Caco-2 (cell line): ENCODE results near the gene SLC17A7. TPM values are rescaled to one million over a fixed set of nuclear protein-coding genes. Genes with fewer than 3 reads are reported as not detected.
A peak's percentile ranks its signal among the peaks of the same experiment; 100 is the strongest.

Experiments used
- BruUV-seq: library from RNA; stranded (reverse); fragments of 400-500 nt; replicated peaks from 2 replicates; lab custom pipeline; 2021; lab: Mats Ljungman, UMichigan
- CTCF ChIA-PET: fragments of 300-600 bp; sonication (Branson Sonifier 250); formaldehyde crosslinking; loops from one replicate; lab custom pipeline; 2022; ENCODE audit warnings: antibody characterized with exemption; lab: Charles Lee
- POLR2A ChIA-PET: fragments of 300-600 bp; sonication (Branson Sonifier 250); formaldehyde crosslinking; loops from one replicate; lab custom pipeline; 2022; ENCODE audit warnings: antibody characterized with exemption; lab: Charles Lee
- DNase-seq, 2 experiments: peaks; one replicate each; pipeline versions ENCODE4 v3.0.0 to v3.0.0-alpha.2; 2020 to 2022
- H3K27me3 ChIP-seq: replicated peaks from 2 replicates; pipeline ENCODE4 v1.6.0; 2011; ENCODE audit warnings: low read length; ENCODE audit not compliant: control insufficient read depth, insufficient read depth
- H3K36me3 ChIP-seq: 2 replicates; pipeline ENCODE4 v1.5.1; 2011; ENCODE audit warnings: low read length; ENCODE audit not compliant: control insufficient read depth, insufficient read depth
- H3K4me1 ChIP-seq: fragments of 250-450 bp; sonication (Bioruptor Pico); 2 replicates; pipeline ENCODE4 v1.5.1; 2020; ENCODE audit warnings: mild to moderate bottlenecking
- H3K4me3 ChIP-seq: 2 replicates; pipeline ENCODE4 v1.5.1; 2011; ENCODE audit warnings: low read depth, mild to moderate bottlenecking, control low read depth, low read length
- H3K9me3 ChIP-seq: fragments of 250-450 bp; sonication (Bioruptor Pico); 2 replicates; pipeline ENCODE4 v1.5.1; 2020; ENCODE audit warnings: mild to moderate bottlenecking, moderate library complexity
- H3K27ac Mint-ChIP-seq: one replicate; pipeline ENCODE4 v1.8.0; 2022; ENCODE audit warnings: mixed read lengths; ENCODE audit not compliant: unreplicated experiment
- H3K27me3 Mint-ChIP-seq: one replicate; pipeline ENCODE4 v1.8.0; 2022; ENCODE audit warnings: mixed read lengths; ENCODE audit not compliant: insufficient read depth, unreplicated experiment
- H3K36me3 Mint-ChIP-seq: one replicate; pipeline ENCODE4 v1.8.0; 2022; ENCODE audit warnings: mild to moderate bottlenecking, mixed read lengths; ENCODE audit not compliant: insufficient read depth, unreplicated experiment
- H3K4me1 Mint-ChIP-seq: one replicate; pipeline ENCODE4 v1.8.0; 2022; ENCODE audit warnings: low read depth, mixed read lengths; ENCODE audit not compliant: unreplicated experiment
- H3K4me3 Mint-ChIP-seq: one replicate; pipeline ENCODE4 v1.8.0; 2022; ENCODE audit warnings: mild to moderate bottlenecking, moderate library complexity, mixed read lengths; ENCODE audit not compliant: unreplicated experiment
- H3K9me3 Mint-ChIP-seq: one replicate; pipeline ENCODE4 v1.8.0; 2022; ENCODE audit warnings: mixed read lengths; ENCODE audit not compliant: unreplicated experiment
- intact Hi-C: fragments of 100-400 bp; cut with micrococcal nuclease; formaldehyde crosslinking; loops from one replicate; pipeline ENCODE4 v1.10.0; 2022; ENCODE audit not compliant: unreplicated experiment
- total RNA-seq: library from RNA; stranded (reverse); gene quantifications from 2 replicates; pipeline ENCODE4 v1.2.3, GENCODE V29; 2022
- TF ChIP-seq, protein P1 (sequence below), 2 experiments: fragments of 200-600 bp in 1 of 2; IDR thresholded peaks; 1 replicate in 1 of 2; 2 replicates in 1 of 2; pipeline versions ENCODE4 v1.5.1 to v1.8.0; 2011 to 2022; ENCODE audit warnings: antibody characterized with exemption in 1 of 2, control low read depth in 1 of 2, inconsistent platforms in 1 of 2, low read depth in 1 of 2, low read length in 1 of 2, mild to moderate bottlenecking in 1 of 2, moderate library complexity in 1 of 2; ENCODE audit not compliant: insufficient read depth in 1 of 2, severe bottlenecking in 1 of 2, unreplicated experiment in 1 of 2

SLC17A7 gene
- total RNA-seq, 1 experiment from 2014 or later = 0.36 TPM

GRCh38 chr19:49488863-49489537, 47.7 kb upstream of the SLC17A7 start:
- Histone ChIP-seq H3K9me3 (no peaks in the 10 kb centered on the region), H3K27me3 (no peaks in the 10 kb centered on the region), H3K36me3 (peaks cover 8% of the 10 kb centered on the region), H3K4me1 (peaks cover 13% of the 10 kb centered on the region; the same call in 1 of the 2 replicates), H3K4me3 (peak overlapping the region; percentile 88)
- Mint-ChIP-seq H3K27me3 (no peaks in the 10 kb centered on the region), H3K4me3 (peak overlapping the region; percentile 97), H3K4me1 (no peaks in the 10 kb centered on the region), H3K36me3 (peaks cover 72% of the 10 kb centered on the region), H3K27ac (peak overlapping the region; percentile 99), H3K9me3 (no peaks in the 10 kb centered on the region)
- no TSS peak for BruUV-seq
- intact Hi-C loops = no loop called here
- POLR2A ChIA-PET = interaction anchor here (0.6 kb wide), 1 partner anchor 15 kb away, joined by 3 read pairs; no protein-coding TSS in a partner anchor
- CTCF ChIA-PET = no interaction called here
- DNase-seq = no peak
- TF ChIP-seq, protein P1, sequence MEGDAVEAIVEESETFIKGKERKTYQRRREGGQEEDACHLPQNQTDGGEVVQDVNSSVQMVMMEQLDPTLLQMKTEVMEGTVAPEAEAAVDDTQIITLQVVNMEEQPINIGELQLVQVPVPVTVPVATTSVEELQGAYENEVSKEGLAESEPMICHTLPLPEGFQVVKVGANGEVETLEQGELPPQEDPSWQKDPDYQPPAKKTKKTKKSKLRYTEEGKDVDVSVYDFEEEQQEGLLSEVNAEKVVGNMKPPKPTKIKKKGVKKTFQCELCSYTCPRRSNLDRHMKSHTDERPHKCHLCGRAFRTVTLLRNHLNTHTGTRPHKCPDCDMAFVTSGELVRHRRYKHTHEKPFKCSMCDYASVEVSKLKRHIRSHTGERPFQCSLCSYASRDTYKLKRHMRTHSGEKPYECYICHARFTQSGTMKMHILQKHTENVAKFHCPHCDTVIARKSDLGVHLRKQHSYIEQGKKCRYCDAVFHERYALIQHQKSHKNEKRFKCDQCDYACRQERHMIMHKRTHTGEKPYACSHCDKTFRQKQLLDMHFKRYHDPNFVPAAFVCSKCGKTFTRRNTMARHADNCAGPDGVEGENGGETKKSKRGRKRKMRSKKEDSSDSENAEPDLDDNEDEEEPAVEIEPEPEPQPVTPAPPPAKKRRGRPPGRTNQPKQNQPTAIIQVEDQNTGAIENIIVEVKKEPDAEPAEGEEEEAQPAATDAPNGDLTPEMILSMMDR (IDR thresholded peaks at IDR 0.05; ENCODE audit: insufficient read depth in 1 of 2, low read depth in 1 of 2, low read length in 1 of 2, severe bottlenecking in 1 of 2, unreplicated experiment in 1 of 2) = no peak

DNA sequence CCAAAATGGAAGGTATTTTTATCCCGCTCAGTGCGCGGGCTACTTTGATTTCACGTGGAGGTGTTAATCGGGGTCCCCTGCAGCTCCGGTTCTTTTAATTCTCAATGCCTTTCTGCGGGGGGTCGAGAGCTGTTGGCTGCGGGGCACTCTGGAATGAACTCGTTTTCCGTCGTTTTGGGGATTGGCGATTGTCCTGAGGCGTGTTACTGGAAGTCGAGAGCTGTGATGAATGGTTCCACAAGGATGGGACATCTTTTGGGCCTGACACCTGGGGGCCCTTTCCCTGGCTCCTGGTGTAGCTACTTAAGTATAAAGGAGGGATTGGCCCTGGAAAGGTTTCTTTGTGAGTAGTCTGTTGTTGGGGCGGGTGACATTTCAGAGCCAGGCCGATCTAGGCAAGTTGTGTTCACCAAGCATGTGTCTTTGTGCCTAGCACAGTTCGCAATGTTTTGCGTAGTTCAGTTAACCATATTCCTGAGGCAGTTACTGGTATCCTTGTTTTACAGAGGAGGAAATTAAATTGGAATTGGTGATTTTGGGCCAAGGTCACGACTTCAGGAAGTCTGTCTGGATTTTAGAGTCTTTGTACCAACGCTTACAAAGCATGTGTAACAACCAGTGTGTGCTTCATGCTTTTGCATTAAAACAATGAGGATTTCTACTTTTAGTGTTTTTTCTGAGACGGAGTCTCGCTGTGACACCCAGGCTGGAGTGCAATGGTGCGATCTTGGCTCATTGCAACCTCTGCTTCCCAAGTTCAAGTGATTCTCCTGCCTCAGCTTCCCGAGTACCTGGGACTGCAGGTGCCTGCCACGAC, 46.9 kb upstream of the SLC17A7 start:
- Mint-ChIP-seq H3K36me3 (peaks cover 64% of the 10 kb centered on the region), H3K27me3 (no peaks in the 10 kb centered on the region), H3K4me3 (peak overlapping the region; percentile 97), H3K4me1 (no peaks in the 10 kb centered on the region), H3K27ac (peak overlapping the region; percentile 99), H3K9me3 (no peaks in the 10 kb centered on the region)
- ChIA-PET CTCF (interaction anchor here (0.6 kb wide), 1 partner anchor 71 kb away, joined by 5 read pairs; no protein-coding TSS in a partner anchor), POLR2A (interaction anchor here (0.7 to 1.0 kb wide), 2 partner anchors 35 to 152 kb away, joined by 3 read pairs; partner anchors contain the start of genes ALDH16A1 and RRAS)
- H3K36me3 ChIP-seq = peaks cover 8% of the 10 kb centered on the region
- H3K4me3 ChIP-seq = peak overlapping the region; percentile 88
- peaks cover 13% of the 10 kb centered on the region; the same call in 1 of the 2 replicates for H3K4me1 ChIP-seq
- TF ChIP-seq, protein P1 (IDR thresholded peaks at IDR 0.05; ENCODE audit: insufficient read depth in 1 of 2, low read depth in 1 of 2, low read length in 1 of 2, severe bottlenecking in 1 of 2, unreplicated experiment in 1 of 2) = no peak
- H3K27me3 ChIP-seq = no peaks in the 10 kb centered on the region
- DNase-seq = no peak
- intact Hi-C loops = no loop called here
- H3K9me3 ChIP-seq = no peaks in the 10 kb centered on the region
- no TSS peak for BruUV-seq
